ENCODE data around the gene COL2A1.

Gene COL2A1

GRCh38 chr12:47999816-48000215 lies 4.5 kb downstream of the COL2A1 start:
- no peak overlapping the region for H3K4ac ChIP-seq (ENCODE audit: low read depth in 1 of 2, low read length in 2 of 2)
- H3K4me2 ChIP-seq (ENCODE audit: low read length, poor library complexity, severe bottlenecking): no peak overlapping the region
- 73% methylated on average over 6 of the region's 9 CpGs for whole genome bisulfite sequencing
- H3K18ac ChIP-seq (ENCODE audit: low read depth in 1 of 2, low read length in 2 of 2): no peak overlapping the region
- peaks cover 36% of the 10 kb centered on the region for H3K4me1 ChIP-seq (ENCODE audit: control insufficient read depth, insufficient read depth, low read depth, low read length)
- no peak overlapping the region for H2BK12ac ChIP-seq (ENCODE audit: low read length in 2 of 2)
- no peak overlapping the region for H3K27ac ChIP-seq (ENCODE audit: low read length, poor library complexity, severe bottlenecking)
- H3K9ac ChIP-seq (ENCODE audit: low read length): no peak overlapping the region
- no peak overlapping the region for H2BK120ac ChIP-seq (ENCODE audit: low read depth, low read length)
- DNase-seq: no peak
- no peak overlapping the region for H3K23ac ChIP-seq (ENCODE audit: low read length in 2 of 2)
- no peak overlapping the region for H4K8ac ChIP-seq (ENCODE audit: low read length)
- H2AK5ac ChIP-seq (ENCODE audit: low read length, severe bottlenecking): no peak overlapping the region
- no peaks in the 10 kb centered on the region for H3K36me3 ChIP-seq (ENCODE audit: control insufficient read depth in 1 of 2, insufficient read depth in 2 of 2, low read depth in 1 of 2, low read length in 2 of 2)
- no peak overlapping the region for H3K14ac ChIP-seq (ENCODE audit: low read length in 2 of 2)
- peaks cover 86 to 90% of the 10 kb centered on the region in 2 experiments for H3K27me3 ChIP-seq (ENCODE audit: control insufficient read depth in 1 of 2, insufficient read depth in 1 of 2, low read length in 2 of 2)
- H2AFZ ChIP-seq (ENCODE audit: low read depth, low read length): no peak overlapping the region
- no peak overlapping the region for H2BK15ac ChIP-seq (ENCODE audit: low read depth, poor library complexity, severe bottlenecking)
- no peak overlapping the region for H2BK5ac ChIP-seq (ENCODE audit: low read depth, low read length, poor library complexity, severe bottlenecking)
- no peak overlapping the region for H4K91ac ChIP-seq (ENCODE audit: low read length)
- no peaks in the 10 kb centered on the region for H3K79me1 ChIP-seq (replicated peaks; ENCODE audit: low read length, poor library complexity, severe bottlenecking)
- no peak overlapping the region for H3K4me3 ChIP-seq (ENCODE audit: insufficient read depth in 1 of 2, low read depth in 1 of 2, low read length in 2 of 2)
- H3K9me3 ChIP-seq (ENCODE audit: control insufficient read depth, low read length): no peaks in the 10 kb centered on the region

GRCh38 chr12:47997321-47997720 lies 7.0 kb downstream of the COL2A1 start:
- WGBS: 41% methylated on average over 3 of the region's 3 CpGs
- no peaks in the 10 kb centered on the region for H3K9me3 ChIP-seq (ENCODE audit: control insufficient read depth, low read length)

GRCh38 chr12:47995981-47996401 lies 8.3 kb downstream of the COL2A1 start:
- peaks cover 4% of the 10 kb centered on the region for H3K4me1 ChIP-seq (ENCODE audit: control insufficient read depth, insufficient read depth, low read depth, low read length)

More at GRCh38 chr12:47997321-47997720, 7.0 kb downstream of the COL2A1 start:
- Histone ChIP-seq H3K4me1 (ENCODE audit: control insufficient read depth, insufficient read depth, low read depth, low read length) (peaks cover 14% of the 10 kb centered on the region), H3K4ac (ENCODE audit: low read depth in 1 of 2, low read length in 2 of 2) (no peak overlapping the region), H2AFZ (ENCODE audit: low read depth, low read length) (no peak overlapping the region), H3K27me3 (ENCODE audit: control insufficient read depth in 1 of 2, insufficient read depth in 1 of 2, low read length in 2 of 2) (peaks cover 83 to 89% of the 10 kb centered on the region in 2 experiments), H3K79me1 (replicated peaks; ENCODE audit: low read length, poor library complexity, severe bottlenecking) (no peaks in the 10 kb centered on the region), H2BK12ac (ENCODE audit: low read length in 2 of 2) (no peak overlapping the region), H2BK5ac (ENCODE audit: low read depth, low read length, poor library complexity, severe bottlenecking) (no peak overlapping the region), H2BK120ac (ENCODE audit: low read depth, low read length) (no peak overlapping the region), H3K18ac (ENCODE audit: low read depth in 1 of 2, low read length in 2 of 2) (no peak overlapping the region), H3K23ac (ENCODE audit: low read length in 2 of 2) (no peak overlapping the region), H4K8ac (ENCODE audit: low read length) (no peak overlapping the region), H3K9ac (ENCODE audit: low read length) (no peak overlapping the region), H3K4me3 (ENCODE audit: insufficient read depth in 1 of 2, low read depth in 1 of 2, low read length in 2 of 2) (no peak overlapping the region), H3K36me3 (ENCODE audit: control insufficient read depth in 1 of 2, insufficient read depth in 2 of 2, low read depth in 1 of 2, low read length in 2 of 2) (no peaks in the 10 kb centered on the region), H2AK5ac (ENCODE audit: low read length, severe bottlenecking) (no peak overlapping the region), H2BK15ac (ENCODE audit: low read depth, poor library complexity, severe bottlenecking) (no peak overlapping the region), H3K14ac (ENCODE audit: low read length in 2 of 2) (no peak overlapping the region), H3K4me2 (ENCODE audit: low read length, poor library complexity, severe bottlenecking) (no peak overlapping the region), H4K91ac (ENCODE audit: low read length) (no peak overlapping the region), H3K27ac (ENCODE audit: low read length, poor library complexity, severe bottlenecking) (no peak overlapping the region)
- no peak for DNase-seq

GRCh38 chr12:47993491-47993890 lies 10.8 kb downstream of the COL2A1 start:
- Histone ChIP-seq H3K4me3 (ENCODE audit: insufficient read depth in 1 of 2, low read depth in 1 of 2, low read length in 2 of 2) (no peak overlapping the region), H4K91ac (ENCODE audit: low read length) (no peak overlapping the region)
- WGBS: 95% methylated on average over 5 of the region's 5 CpGs

More at GRCh38 chr12:47995981-47996401, 8.3 kb downstream of the COL2A1 start:
- DNase-seq: no peak
- Histone ChIP-seq H2BK12ac (ENCODE audit: low read length in 2 of 2) (no peak overlapping the region), H2BK15ac (ENCODE audit: low read depth, poor library complexity, severe bottlenecking) (no peak overlapping the region), H2AK5ac (ENCODE audit: low read length, severe bottlenecking) (no peak overlapping the region), H3K27me3 (ENCODE audit: control insufficient read depth in 1 of 2, insufficient read depth in 1 of 2, low read length in 2 of 2) (peaks cover 90 to 95% of the 10 kb centered on the region in 2 experiments), H3K27ac (ENCODE audit: low read length, poor library complexity, severe bottlenecking) (no peak overlapping the region), H3K9me3 (ENCODE audit: control insufficient read depth, low read length) (no peaks in the 10 kb centered on the region), H3K23ac (ENCODE audit: low read length in 2 of 2) (no peak overlapping the region), H4K8ac (ENCODE audit: low read length) (no peak overlapping the region), H3K36me3 (ENCODE audit: control insufficient read depth in 1 of 2, insufficient read depth in 2 of 2, low read depth in 1 of 2, low read length in 2 of 2) (no peaks in the 10 kb centered on the region), H2BK120ac (ENCODE audit: low read depth, low read length) (no peak overlapping the region), H3K4me2 (ENCODE audit: low read length, poor library complexity, severe bottlenecking) (no peak overlapping the region), H3K4ac (ENCODE audit: low read depth in 1 of 2, low read length in 2 of 2) (no peak overlapping the region), H3K9ac (ENCODE audit: low read length) (no peak overlapping the region), H3K14ac (ENCODE audit: low read length in 2 of 2) (no peak overlapping the region), H3K18ac (ENCODE audit: low read depth in 1 of 2, low read length in 2 of 2) (no peak overlapping the region), H2AFZ (ENCODE audit: low read depth, low read length) (no peak overlapping the region), H3K4me3 (ENCODE audit: insufficient read depth in 1 of 2, low read depth in 1 of 2, low read length in 2 of 2) (no peak overlapping the region), H2BK5ac (ENCODE audit: low read depth, low read length, poor library complexity, severe bottlenecking) (no peak overlapping the region), H4K91ac (ENCODE audit: low read length) (no peak overlapping the region), H3K79me1 (replicated peaks; ENCODE audit: low read length, poor library complexity, severe bottlenecking) (no peaks in the 10 kb centered on the region)
- 98% methylated on average over 4 of the region's 4 CpGs for WGBS

More at GRCh38 chr12:47993491-47993890, 10.8 kb downstream of the COL2A1 start:
- Histone ChIP-seq H3K9me3 (ENCODE audit: control insufficient read depth, low read length) (no peaks in the 10 kb centered on the region), H2BK120ac (ENCODE audit: low read depth, low read length) (no peak overlapping the region), H2AFZ (ENCODE audit: low read depth, low read length) (no peak overlapping the region), H3K9ac (ENCODE audit: low read length) (no peak overlapping the region), H2BK15ac (ENCODE audit: low read depth, poor library complexity, severe bottlenecking) (no peak overlapping the region), H3K4me2 (ENCODE audit: low read length, poor library complexity, severe bottlenecking) (no peak overlapping the region), H2BK12ac (ENCODE audit: low read length in 2 of 2) (no peak overlapping the region), H3K4me1 (ENCODE audit: control insufficient read depth, insufficient read depth, low read depth, low read length) (peaks cover 2% of the 10 kb centered on the region), H4K8ac (ENCODE audit: low read length) (no peak overlapping the region), H2BK5ac (ENCODE audit: low read depth, low read length, poor library complexity, severe bottlenecking) (no peak overlapping the region), H3K79me1 (replicated peaks; ENCODE audit: low read length, poor library complexity, severe bottlenecking) (no peaks in the 10 kb centered on the region), H2AK5ac (ENCODE audit: low read length, severe bottlenecking) (no peak overlapping the region), H3K23ac (ENCODE audit: low read length in 2 of 2) (no peak overlapping the region), H3K14ac (ENCODE audit: low read length in 2 of 2) (no peak overlapping the region), H3K18ac (ENCODE audit: low read depth in 1 of 2, low read length in 2 of 2) (no peak overlapping the region), H3K36me3 (ENCODE audit: control insufficient read depth in 1 of 2, insufficient read depth in 2 of 2, low read depth in 1 of 2, low read length in 2 of 2) (no peaks in the 10 kb centered on the region), H3K27me3 (ENCODE audit: control insufficient read depth in 1 of 2, insufficient read depth in 1 of 2, low read length in 2 of 2) (peaks cover 67 to 92% of the 10 kb centered on the region in 2 experiments), H3K4ac (ENCODE audit: low read depth in 1 of 2, low read length in 2 of 2) (no peak overlapping the region), H3K27ac (ENCODE audit: low read length, poor library complexity, severe bottlenecking) (no peak overlapping the region)
- DNase-seq: no peak
